Muscle of arm (tissue), 12 donors: ENCODE results near the gene CPEB3. TPM values are rescaled to one million over a fixed set of nuclear protein-coding genes. Genes with fewer than 3 reads are reported as not detected.
A peak's percentile ranks its signal among the peaks of the same experiment; 100 is the strongest.
"Not testable (repeated sequence)": the region's sequence is repeated elsewhere in the genome, so short reads cannot be mapped to it uniquely, and the experiment has no call there.

ENCODE experiments used
- DNase-seq: peaks from one replicate; pipeline ENCODE4 v3.0.0-alpha.2; 2013
- polyA plus RNA-seq, 12 donors: library from polyadenylated mRNA; unstranded; fragments of 120-200 nt; gene quantifications; one replicate each; pipeline ENCODE4 v1.2.1, GENCODE V29; 2013; ENCODE audit not compliant: insufficient read length in 12 of 12

Gene CPEB3
- polyA plus RNA-seq, 12 donors, result 1.7 to 6.4 (median 3.6) TPM; not detected in 1

DNA sequence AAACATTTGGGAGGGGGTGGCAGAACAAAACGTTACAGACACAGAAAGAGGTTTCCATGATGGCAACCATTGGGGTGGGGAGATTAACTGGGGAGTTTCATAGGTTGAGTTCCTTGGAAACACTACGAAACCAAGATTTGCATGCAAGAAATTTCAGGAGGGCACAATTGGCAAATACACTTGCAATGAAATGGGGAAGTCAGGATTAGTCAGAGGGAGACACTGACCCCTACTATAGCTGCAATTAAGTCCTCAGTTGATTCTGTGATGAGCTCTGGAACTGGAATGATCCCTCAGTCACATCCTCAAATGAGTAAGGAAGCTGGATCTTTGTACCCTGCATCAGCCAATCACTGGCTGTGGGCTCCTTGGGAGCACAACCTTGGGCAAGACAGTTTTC lies 22.1 kb downstream of the CPEB3 start:
- DNase-seq, result no peak

GRCh38 chr10:92267343-92267742 lies 23.5 kb downstream of the CPEB3 start:
- no peak for DNase-seq

DNA sequence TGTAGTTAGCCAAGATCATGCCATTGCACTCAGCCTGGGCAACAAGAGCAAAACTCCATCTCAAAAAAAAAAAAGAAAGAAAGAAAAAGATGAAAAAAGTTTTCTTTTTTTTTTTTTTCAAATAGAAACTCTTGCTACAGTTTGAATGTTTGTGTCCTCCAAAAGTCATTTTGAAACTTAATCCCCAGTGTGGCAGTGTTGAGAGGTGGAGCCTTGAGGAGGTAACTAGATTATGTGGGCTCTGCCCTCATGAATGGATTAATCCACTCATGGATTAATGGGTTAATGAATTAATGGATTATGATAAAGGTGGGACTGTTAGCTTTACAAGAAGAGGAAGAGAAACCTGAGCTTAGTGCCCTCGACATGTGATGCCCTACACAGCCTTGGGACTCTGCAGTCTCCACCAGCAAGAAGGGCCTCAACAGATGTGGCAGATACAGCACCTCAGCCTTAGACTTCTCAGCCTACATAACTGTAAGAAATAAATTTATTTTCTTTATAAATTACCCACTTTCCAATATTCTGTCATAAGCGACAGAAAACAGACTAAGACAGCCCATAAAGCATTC lies 25.1 kb downstream of the CPEB3 start:
- DNase-seq, result no peak

- DNase-seq, result no peak
Observed at GRCh38 chr10:92264249-92264648, 26.6 kb downstream of the CPEB3 start.

DNA sequence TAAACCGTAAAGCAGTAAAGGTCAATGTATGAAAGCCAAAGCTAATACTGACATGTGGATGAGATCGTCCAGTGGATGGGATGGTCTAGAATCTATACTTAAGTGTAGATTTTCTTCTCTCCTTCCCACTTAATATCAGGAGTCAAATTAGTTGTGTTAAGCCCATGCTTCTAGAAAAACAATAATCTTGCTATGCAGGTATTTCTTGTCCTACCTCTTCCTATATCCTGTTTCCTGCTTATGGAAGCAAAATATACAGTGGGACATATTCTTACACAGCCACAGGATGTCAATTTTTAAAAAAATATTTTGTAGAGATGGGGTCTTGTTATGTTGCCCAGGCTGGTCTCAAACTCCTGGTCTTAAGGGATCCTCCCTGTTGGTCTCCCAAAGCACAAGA lies 27.5 kb downstream of the CPEB3 start:
- DNase-seq, result no peak

DNA sequence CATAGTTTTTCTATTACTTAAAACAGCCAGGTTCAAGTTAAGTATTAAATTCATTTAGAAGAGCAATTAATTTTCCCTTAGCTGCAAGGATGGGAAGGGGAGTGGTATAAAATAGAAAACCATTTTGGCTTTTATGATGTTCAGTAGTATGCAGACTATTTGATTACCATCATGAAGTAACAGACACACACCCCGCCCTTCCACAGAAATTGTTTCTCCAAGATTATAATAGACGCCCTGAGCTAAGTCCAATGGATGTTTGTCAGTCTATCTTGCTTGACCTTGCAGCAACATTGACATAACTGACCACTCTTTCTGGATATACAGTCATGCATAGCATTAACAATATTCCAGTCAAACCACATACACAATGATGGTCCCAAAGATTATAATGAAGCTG lies 42.3 kb downstream of the CPEB3 start:
- DNase-seq, result no peak

- no peak for DNase-seq
Observed at GRCh38 chr10:92244796-92245195, 46.1 kb downstream of the CPEB3 start.

DNA sequence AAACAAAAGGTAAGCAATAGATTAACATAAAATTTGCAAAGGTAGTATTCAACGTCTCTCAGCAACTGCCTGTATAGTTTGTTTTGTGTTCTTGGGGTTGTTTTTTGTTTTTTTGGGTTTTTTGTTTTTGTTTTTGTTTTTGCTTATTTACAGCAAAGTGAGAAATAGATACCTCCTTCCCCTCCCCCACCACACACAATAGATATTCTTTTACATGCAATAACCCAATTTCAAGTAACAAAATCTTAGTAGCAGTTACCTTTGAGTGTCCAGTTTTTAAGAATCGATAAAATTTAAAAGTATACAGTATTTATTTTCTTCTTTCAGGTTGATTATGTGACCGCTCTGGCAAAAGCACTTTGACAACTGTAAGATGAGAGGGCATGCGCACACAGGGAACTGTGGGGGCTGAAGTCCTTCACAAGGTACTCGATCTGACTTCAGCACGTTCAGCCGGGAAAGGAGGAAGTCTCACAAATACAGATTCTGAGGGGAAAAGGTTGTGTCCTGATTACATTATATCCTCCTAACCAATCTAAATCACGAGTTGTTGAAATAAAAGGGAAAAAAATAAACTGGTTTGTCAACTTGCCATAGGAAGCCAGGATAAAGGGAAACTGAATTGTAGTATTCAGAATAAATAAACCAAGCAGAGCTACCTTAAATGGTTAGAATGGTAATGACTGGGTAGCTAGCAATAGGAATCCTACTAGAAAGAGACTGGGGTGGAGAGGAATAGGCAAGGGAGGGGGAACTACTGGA lies 47.8 kb downstream of the CPEB3 start:
- peak; percentile 54 for DNase-seq

GRCh38 chr10:92242380-92242779 lies 48.5 kb downstream of the CPEB3 start:
- DNase-seq, result no peak

DNA sequence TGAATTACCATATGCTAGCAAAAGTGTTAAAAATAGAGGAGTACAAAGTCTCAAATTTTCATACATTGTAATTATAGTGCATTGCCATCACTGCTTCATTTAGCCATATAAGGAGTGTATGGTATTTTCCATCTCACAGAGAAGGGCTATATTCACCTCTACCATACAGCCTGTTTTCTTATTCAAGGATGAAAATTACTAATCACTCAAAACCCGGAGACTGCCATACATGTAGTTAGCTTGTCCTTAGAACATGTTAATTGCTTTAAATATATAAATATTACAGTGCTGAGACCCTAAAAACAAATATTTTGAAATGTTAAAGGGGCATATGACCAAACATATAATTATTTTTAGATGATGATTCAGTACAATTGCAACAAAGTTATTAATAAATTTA lies 49.4 kb downstream of the CPEB3 start:
- no peak for DNase-seq

GRCh38 chr10:92241158-92241500 lies 49.7 kb downstream of the CPEB3 start:
- DNase-seq, result peak; percentile 49

GRCh38 chr10:92240289-92241157 lies 50.4 kb downstream of the CPEB3 start:
- DNase-seq, result peak; percentile 84

DNA sequence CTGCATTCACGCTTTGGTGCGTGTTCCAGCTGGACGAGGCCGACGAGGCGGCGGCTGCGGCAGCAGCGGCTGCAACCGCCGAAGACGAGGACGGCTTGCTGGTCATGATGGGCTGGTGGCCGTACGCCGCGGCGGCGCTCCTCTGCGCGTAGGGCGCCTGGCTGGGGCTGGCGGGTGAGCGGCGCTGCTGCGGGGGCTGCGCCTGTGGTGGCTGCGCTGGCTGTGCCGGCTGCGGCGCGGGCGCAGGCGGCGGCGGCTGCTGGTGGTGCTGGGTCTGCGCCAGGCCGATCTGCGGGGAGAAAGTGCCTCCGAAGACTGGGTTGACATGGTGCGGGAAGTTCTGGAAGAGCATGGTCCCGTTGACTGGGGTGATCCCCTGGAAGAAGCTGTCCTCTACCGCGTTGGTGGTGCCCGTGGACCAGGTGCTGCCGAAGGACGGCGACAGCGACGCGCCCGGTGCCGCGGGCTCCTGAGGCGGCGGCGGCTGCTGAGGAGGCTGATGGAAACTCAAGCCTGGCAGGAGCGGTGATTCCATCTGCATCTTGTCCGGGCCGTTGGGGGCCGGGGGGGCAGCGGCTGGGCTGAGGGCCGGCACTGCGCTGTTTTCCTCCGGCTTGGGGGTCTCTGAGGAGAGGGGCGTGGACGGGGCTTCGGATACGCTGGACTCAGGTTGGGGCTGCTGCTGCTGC lies 51.1 kb downstream of the CPEB3 start:
- peak; percentile 53 for DNase-seq

GRCh38 chr10:92239151-92239599 lies 51.7 kb downstream of the CPEB3 start:
- DNase-seq, result peak; percentile 42

DNA sequence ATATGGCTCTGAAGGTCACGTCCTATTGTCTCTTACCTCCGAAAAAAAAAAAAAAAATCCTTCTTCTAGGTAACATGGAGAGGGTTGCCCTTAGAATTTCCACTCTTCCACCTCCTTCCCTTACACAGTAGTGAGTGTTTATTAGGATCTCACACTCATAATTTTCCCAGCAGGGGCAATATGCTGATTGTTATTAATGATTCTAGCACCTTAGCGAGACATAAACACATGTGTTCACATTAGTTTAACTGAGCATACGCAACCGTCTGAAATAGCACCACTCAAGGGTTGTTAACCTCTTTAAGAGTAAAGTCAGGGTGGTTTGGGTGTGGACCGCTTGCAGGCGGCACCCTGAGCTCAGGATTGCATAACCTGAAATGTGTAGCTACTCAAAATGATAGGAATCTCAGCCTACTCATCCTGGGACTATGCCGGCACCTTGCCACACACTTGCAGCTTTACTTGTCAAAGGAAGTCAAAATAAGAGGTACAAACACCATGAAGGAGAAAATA lies 52.2 kb downstream of the CPEB3 start:
- DNase-seq, result peak; percentile 9

GRCh38 chr10:92238054-92238585 lies 52.8 kb downstream of the CPEB3 start:
- no peak for DNase-seq

DNA sequence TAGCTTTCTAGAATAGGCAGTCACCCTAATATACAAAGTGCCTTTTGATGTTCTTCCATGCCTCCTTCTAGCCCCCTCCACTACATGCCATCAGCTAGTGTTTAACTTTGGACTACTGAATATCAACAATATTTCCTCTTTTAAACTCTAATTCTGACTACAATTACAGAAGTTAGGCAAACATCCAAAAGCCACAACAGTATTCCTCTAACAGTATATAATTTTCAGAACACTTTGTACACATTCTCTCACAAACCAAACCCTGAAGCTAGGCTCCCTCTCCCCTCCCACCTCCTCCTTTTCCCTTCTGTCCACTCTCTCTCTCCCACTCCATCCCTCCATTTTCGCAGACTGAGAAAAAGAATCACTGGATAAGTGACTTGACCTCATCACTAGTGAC lies 59.7 kb downstream of the CPEB3 start:
- DNase-seq, result no peak

DNA sequence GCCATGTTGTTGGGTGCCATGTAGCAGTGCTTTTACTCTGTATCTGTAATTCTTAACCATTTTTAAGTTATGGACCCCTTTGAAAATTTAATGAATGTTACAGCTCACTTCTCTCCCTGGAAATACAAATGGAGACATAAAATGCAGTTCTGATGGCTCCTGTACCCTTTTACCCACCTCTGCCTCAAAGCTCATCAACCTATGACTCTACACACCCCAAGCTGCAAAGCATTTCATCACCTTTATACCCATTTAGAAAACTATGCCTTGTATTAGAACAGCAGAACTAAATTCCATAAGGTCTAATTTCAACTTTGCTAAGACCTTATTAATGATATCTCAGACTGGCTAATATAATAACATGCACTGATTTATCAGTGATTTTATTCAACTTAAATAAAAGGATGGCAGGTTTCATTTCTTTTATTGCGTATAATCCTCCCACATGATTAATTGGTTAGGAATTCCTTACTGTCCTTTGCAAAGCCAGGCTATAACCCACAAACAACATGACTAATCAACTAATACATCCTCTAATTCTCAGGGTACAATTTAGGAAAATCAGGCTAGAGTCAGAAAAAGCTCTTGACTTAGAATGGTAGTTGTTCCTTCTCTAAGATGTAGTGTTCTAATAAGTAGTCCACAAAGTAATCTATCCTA lies 68.1 kb downstream of the CPEB3 start:
- DNase-seq, result no peak

DNA sequence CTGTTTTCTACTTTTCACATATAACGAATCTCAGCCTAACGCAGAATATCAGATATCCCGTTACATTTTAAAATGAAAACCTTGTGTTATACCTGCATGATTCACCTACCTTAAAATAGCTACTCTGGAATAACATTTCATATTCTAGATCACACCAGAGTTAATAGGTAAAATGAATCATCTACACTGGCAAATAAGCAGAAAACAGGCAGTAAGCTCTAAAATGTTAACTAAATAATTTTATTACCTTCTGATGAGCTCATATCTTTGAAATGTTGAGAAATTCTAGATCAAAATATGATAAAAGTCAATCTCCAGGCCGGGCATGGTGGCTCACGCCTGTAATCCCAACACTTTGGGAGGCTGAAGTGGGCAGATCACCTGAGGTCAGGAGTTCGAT lies 71.3 kb downstream of the CPEB3 start:
- DNase-seq, result no peak

- DNase-seq, result no peak
Observed at GRCh38 chr10:92218569-92218968, 72.3 kb downstream of the CPEB3 start.

DNA sequence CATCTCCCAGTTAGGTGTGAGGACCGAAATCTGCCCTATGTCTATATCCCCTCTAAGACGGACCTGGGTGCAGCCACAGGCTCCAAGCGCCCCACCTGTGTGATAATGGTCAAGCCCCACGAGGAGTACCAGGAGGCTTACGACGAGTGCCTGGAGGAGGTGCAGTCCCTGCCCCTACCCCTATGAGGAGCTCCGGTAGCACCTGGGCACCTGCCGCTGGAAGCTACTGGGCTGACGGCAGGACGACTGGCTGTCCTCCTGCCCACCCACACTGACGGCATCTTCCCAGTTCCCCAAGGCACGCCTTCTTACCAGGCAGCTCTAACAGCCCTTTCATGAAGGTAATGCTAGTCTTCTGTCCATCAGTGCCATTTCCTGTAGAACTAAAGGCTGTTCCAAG lies 74.3 kb downstream of the CPEB3 start:
- DNase-seq, result not testable (repeated sequence)
